GM12878 (cell line): ENCODE data around the gene MBNL3. TPM values are rescaled to one million over a fixed set of nuclear protein-coding genes. Genes with fewer than 3 reads are reported as not detected.

Experiments used
- ATAC-seq: fragments of 200-7000 bp; cut with Tn5 transposase; 3 replicates; pipeline ENCODE4 v1.9.1; 2020; ENCODE audit warnings: mild to moderate bottlenecking, moderate library complexity
- BruUV-seq: library from RNA; stranded (reverse); fragments of 400-500 nt; replicated peaks from 2 replicates; lab custom pipeline; 2021; lab: Mats Ljungman, UMichigan
- CTCF ChIA-PET: fragments of 300-600 bp; sonication (Branson Sonifier 250); formaldehyde crosslinking; extraction: SDS; loops from one replicate; lab custom pipeline; 2021; ENCODE audit warnings: inconsistent platforms; lab: Yijun Ruan, JAX
- POLR2A ChIA-PET: fragments of 350-600 bp; formaldehyde crosslinking; extraction: SDS; loops from one replicate; lab custom pipeline; 2021; ENCODE audit warnings: inconsistent platforms; lab: Charles Lee
- RAD21 ChIA-PET: fragments of 300-600 bp; sonication (Branson Sonifier 250); formaldehyde crosslinking; loops from one replicate; lab custom pipeline; 2023; ENCODE audit warnings: antibody characterized with exemption; ENCODE audit not compliant: unreplicated experiment; lab: Charles Lee
- SMC1A ChIA-PET: fragments of 300-600 bp; sonication (Branson Sonifier 250); formaldehyde crosslinking; loops from one replicate; lab custom pipeline; 2023; ENCODE audit not compliant: unreplicated experiment, uncharacterized antibody; lab: Charles Lee
- DNase-seq: peaks from one replicate; pipeline ENCODE4 v3.0.0-alpha.2; 2011; ENCODE audit warnings: low read depth, low spot score
- FAIRE-seq: peaks from 3 replicates; lab custom pipeline; 2011; peaks lifted over from hg19 to GRCh38; lab: Jason Lieb, UNC
- H2AFZ ChIP-seq: 2 replicates; pipeline ENCODE4 v1.6.0; 2011; ENCODE audit warnings: low read depth, low read length, control low read depth; ENCODE audit not compliant: control insufficient read depth
- H3K27ac ChIP-seq: 2 replicates; pipeline ENCODE4 v1.5.1; 2011; ENCODE audit warnings: control low read depth; ENCODE audit not compliant: control insufficient read depth, insufficient read depth
- H3K27me3 ChIP-seq, 2 experiments: replicated peaks in 1 of 2; 2 replicates each; pipeline versions ENCODE4 v1.6.0 to v1.6.1; 2011; ENCODE audit warnings: low read length in 1 of 2; ENCODE audit not compliant: control insufficient read depth in 2 of 2, insufficient read depth in 2 of 2
- H3K36me3 ChIP-seq, 2 experiments: 2 replicates each; pipeline ENCODE4 v1.5.1; 2011; ENCODE audit warnings: low read length in 1 of 2; ENCODE audit not compliant: control insufficient read depth in 2 of 2, insufficient read depth in 2 of 2
- H3K4me1 ChIP-seq: 2 replicates; pipeline ENCODE4 v1.6.1; 2011; ENCODE audit warnings: mild to moderate bottlenecking, low read length, moderate library complexity, mixed read lengths; ENCODE audit not compliant: control insufficient read depth, insufficient read depth
- H3K4me2 ChIP-seq: 2 replicates; pipeline ENCODE4 v1.6.0; 2011; ENCODE audit warnings: control low read depth; ENCODE audit not compliant: control insufficient read depth, insufficient read depth
- H3K4me3 ChIP-seq: fragments of 200-600 bp; sonication (generic); 2 replicates; pipeline ENCODE4 v1.5.1; 2016
- H3K79me2 ChIP-seq: 2 replicates; pipeline ENCODE4 v1.6.0; 2011; ENCODE audit warnings: low read length; ENCODE audit not compliant: control insufficient read depth, insufficient read depth
- H3K9ac ChIP-seq: 2 replicates; pipeline ENCODE4 v1.8.0; 2011; ENCODE audit warnings: low read length, control low read depth, mixed read lengths; ENCODE audit not compliant: control insufficient read depth, insufficient read depth
- H3K9me3 ChIP-seq: replicated peaks from 3 replicates; pipeline ENCODE4 v1.5.1; 2011; ENCODE audit warnings: mild to moderate bottlenecking, low read length; ENCODE audit not compliant: control insufficient read depth, insufficient read depth
- H4K20me1 ChIP-seq: 2 replicates; pipeline ENCODE4 v1.6.0; 2011; ENCODE audit not compliant: control insufficient read depth, insufficient read depth
- ASH2L ChIP-seq: fragments of 300-600, 200-600 bp; sonication (generic); IDR thresholded peaks from 2 replicates; pipeline ENCODE4 v1.6.1; 2017; ENCODE audit warnings: low read depth, mild to moderate bottlenecking, borderline replicate concordance
- EED ChIP-seq: sonication (generic); IDR thresholded peaks from 2 replicates; pipeline ENCODE4 v1.6.1; 2016; ENCODE audit warnings: antibody characterized with exemption, low read depth
- GATAD2B ChIP-seq: fragments of 450-650 bp; conservative IDR thresholded peaks from 2 replicates; pipeline ENCODE4 v1.6.1; 2017; ENCODE audit warnings: low read depth, mild to moderate bottlenecking, moderate library complexity
- NFXL1 ChIP-seq: fragments of 450-650 bp; IDR thresholded peaks from 2 replicates; pipeline ENCODE4 v1.6.1; 2017; ENCODE audit warnings: antibody characterized with exemption, mild to moderate bottlenecking, borderline replicate concordance
- NFYB ChIP-seq: IDR thresholded peaks from 2 replicates; pipeline ENCODE4 v1.6.1; 2011; ENCODE audit warnings: low read depth, mild to moderate bottlenecking, low read length, improper control_type of control experiment, moderate library complexity; ENCODE audit not compliant: insufficient read depth
- NR2C2 ChIP-seq: IDR thresholded peaks from 2 replicates; pipeline ENCODE4 v1.6.1; 2011; ENCODE audit warnings: borderline replicate concordance, low read depth; ENCODE audit not compliant: control insufficient read depth, insufficient read length
- SRF ChIP-seq, 2 experiments: IDR thresholded peaks; 2 replicates each; pipeline ENCODE4 v1.6.1; 2011; ENCODE audit warnings: low read depth in 2 of 2, low read length in 2 of 2, mild to moderate bottlenecking in 1 of 2, moderate library complexity in 1 of 2
- TAF1 ChIP-seq: IDR thresholded peaks from 2 replicates; pipeline ENCODE4 v1.6.1; 2011; ENCODE audit warnings: mild to moderate bottlenecking, low read depth, low read length, borderline replicate concordance
- TCF12 ChIP-seq: IDR thresholded peaks from 2 replicates; pipeline ENCODE4 v1.6.1; 2011; ENCODE audit warnings: low read depth, mild to moderate bottlenecking, low read length
- ZNF384 ChIP-seq: IDR thresholded peaks from 2 replicates; pipeline ENCODE4 v1.6.1; 2012; ENCODE audit warnings: low read depth, mild to moderate bottlenecking, low read length, improper control_type of control experiment, borderline replicate concordance
- WGBS: methylation state at CpG from one replicate; pipeline ENCODE4 v1.1.6; 2016; ENCODE audit warnings: low lambda C conversion rate; ENCODE audit not compliant: insufficient replicate concordance, insufficient coverage; ENCODE audit errors: missing lambda C conversion rate; 5-methylcytosine and 5-hydroxymethylcytosine counted together
- in situ Hi-C: fragments of 300-500 bp; cut with MboI; formaldehyde crosslinking; loops from 9 replicates; pipeline ENCODE4 v1.14.3; 2018; ENCODE audit warnings: mixed read lengths
- intact Hi-C: fragments of 100-400 bp; cut with micrococcal nuclease; formaldehyde crosslinking; loops from one replicate; pipeline ENCODE4 v1.14.2; 2022; ENCODE audit not compliant: unreplicated experiment
- polyA plus RNA-seq, 11 experiments: library from polyadenylated mRNA; depleted of rRNA in 4 of 11; unstranded in 6 of 11; stranded (reverse) in 5 of 11; fragments of >200 nt; fragmentation: Nextera tagmentation in 4 of 11; fragmentation: Illumina TruSeq in 1 of 11; extraction: Ambion mirVana in 4 of 11; extraction: Trizol in 1 of 11; gene quantifications; 1 replicate in 1 of 11; 2 replicates in 10 of 11; pipeline versions ENCODE4 v1.2.1 to v1.2.3, GENCODE V29; 2011 to 2016; ENCODE audit warnings: inconsistent platforms in 2 of 11, missing spikeins in 2 of 11, low read depth in 1 of 11
- total RNA-seq, 4 experiments: library from RNA; depleted of rRNA in 3 of 4; stranded (reverse); fragments of >200 nt in 3 of 4; fragmentation: Illumina TruSeq in 1 of 4; extraction: Trizol in 1 of 4; gene quantifications; 2 replicates each; pipeline versions ENCODE4 v1.2.1 to v1.2.3, GENCODE V29; 2013 to 2021
- TF ChIP-seq, protein P1 (sequence below): fragments of 450-650 bp; formaldehyde crosslinking; IDR thresholded peaks from 2 replicates; pipeline ENCODE4 v1.5.0; 2022; ENCODE audit warnings: mild to moderate bottlenecking, missing genetic modification characterization
- TF ChIP-seq, protein P2 (sequence below): IDR thresholded peaks from 2 replicates; pipeline ENCODE4 v1.6.1; 2012; ENCODE audit warnings: low read depth, low read length, improper control_type of control experiment
- TF ChIP-seq, protein P3 (sequence below): IDR thresholded peaks from 2 replicates; pipeline ENCODE4 v1.6.1; 2011; ENCODE audit warnings: low read depth, mild to moderate bottlenecking, low read length, moderate library complexity, borderline replicate concordance; ENCODE audit errors: extremely low read depth

Gene MBNL3
- total and polyA plus RNA-seq, 10 of the 15 experiments (the other 5 are each of a cell fraction or from before 2014, with no cell fraction given): 3.4 to 33.1 (median 12.6) TPM

DNA sequence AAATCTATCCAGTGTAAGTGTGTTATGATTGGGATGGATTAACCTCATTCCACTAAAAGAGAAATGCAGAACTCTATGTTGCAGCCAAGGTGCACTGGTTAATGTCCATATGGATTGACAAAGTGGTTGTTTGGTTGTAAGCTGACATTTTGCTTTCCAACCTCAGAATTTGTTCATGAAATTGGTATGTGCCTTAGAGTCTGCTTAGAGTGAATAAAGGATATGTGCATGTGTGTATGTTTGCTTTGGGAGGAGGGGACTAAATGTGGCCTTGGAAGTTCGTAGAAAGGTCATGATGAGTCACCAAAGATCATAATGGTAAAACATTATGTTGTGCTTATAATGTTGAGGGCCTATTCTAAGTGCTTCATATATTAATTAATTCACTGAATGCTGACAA is 44.1 kb upstream of the MBNL3 start:
- no peaks in the 10 kb centered on the region for H3K9me3 ChIP-seq
- H3K4me2 ChIP-seq: no peak overlapping the region
- no peak overlapping the region for H2AFZ ChIP-seq
- WGBS: 0% methylated on average over 1 of the region's 1 CpG
- ChIA-PET CTCF (no interaction called here), RAD21 (no interaction called here), SMC1A (interaction anchor here (0.7 kb wide), 1 partner anchor 10 kb away, joined by 3 read pairs; no protein-coding TSS in a partner anchor), POLR2A (no interaction called here)
- intact Hi-C loops (no loop called here), in situ Hi-C loops (no loop called here)
- no peak overlapping the region for H3K27ac ChIP-seq
- FAIRE-seq: peak; percentile 13
- H3K4me3 ChIP-seq: no peak overlapping the region
- ATAC-seq: no peak
- no peaks in the 10 kb centered on the region for H3K27me3 ChIP-seq
- no peak overlapping the region for H3K9ac ChIP-seq
- DNase-seq: no peak
- H4K20me1 ChIP-seq: no peaks in the 10 kb centered on the region
- H3K4me1 ChIP-seq: no peaks in the 10 kb centered on the region
- BruUV-seq: no TSS peak
- no peaks in the 10 kb centered on the region for H3K36me3 ChIP-seq
- no peak for TF ChIP-seq GATAD2B
- TF ChIP-seq NR2C2: no peak
- TF ChIP-seq SRF (IDR thresholded peaks at IDR 0.05; ENCODE audit: low read depth in 2 of 2, low read length in 2 of 2): no peak
- no peaks in the 10 kb centered on the region for H3K79me2 ChIP-seq

DNA sequence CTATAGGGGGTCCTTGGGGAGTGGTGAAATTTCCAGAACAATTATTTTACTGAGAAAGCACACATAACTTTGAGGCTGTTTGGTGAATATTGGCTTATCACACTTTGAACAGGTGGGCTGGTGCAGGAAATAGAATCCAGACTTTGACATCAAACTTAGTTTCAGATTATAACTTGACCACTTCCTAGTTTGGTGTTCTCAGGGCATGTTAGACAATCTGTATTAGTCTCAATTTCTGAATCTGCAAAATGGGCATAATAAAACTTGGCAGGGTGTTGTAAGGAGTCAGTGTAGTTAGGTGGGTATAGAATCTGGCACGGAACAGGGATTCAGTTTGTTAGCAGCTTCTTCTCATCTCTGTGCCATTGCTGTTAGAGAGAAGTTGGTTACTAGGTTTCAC is 43.3 kb upstream of the MBNL3 start:
- Histone ChIP-seq H3K27me3 (no peaks in the 10 kb centered on the region), H3K4me2 (no peak overlapping the region), H3K4me1 (no peaks in the 10 kb centered on the region), H4K20me1 (no peaks in the 10 kb centered on the region), H3K36me3 (no peaks in the 10 kb centered on the region), H3K9ac (no peak overlapping the region), H3K27ac (no peak overlapping the region), H3K4me3 (no peak overlapping the region), H3K79me2 (no peaks in the 10 kb centered on the region), H2AFZ (no peak overlapping the region), H3K9me3 (no peaks in the 10 kb centered on the region)
- no TSS peak for BruUV-seq
- FAIRE-seq (no peak), DNase-seq (no peak), ATAC-seq (peak; percentile 32; the same call in 1 of the 3 replicates)
- intact Hi-C loops (no loop called here), in situ Hi-C loops (no loop called here)
- ChIA-PET SMC1A (no interaction called here), POLR2A (no interaction called here), CTCF (no interaction called here), RAD21 (no interaction called here)
- 0% methylated on average over 1 of the region's 1 CpG for WGBS
- no peak for TF ChIP-seq EED
- TF ChIP-seq NFXL1: no peak
- no peak for TF ChIP-seq TAF1
- TF ChIP-seq, protein P1, sequence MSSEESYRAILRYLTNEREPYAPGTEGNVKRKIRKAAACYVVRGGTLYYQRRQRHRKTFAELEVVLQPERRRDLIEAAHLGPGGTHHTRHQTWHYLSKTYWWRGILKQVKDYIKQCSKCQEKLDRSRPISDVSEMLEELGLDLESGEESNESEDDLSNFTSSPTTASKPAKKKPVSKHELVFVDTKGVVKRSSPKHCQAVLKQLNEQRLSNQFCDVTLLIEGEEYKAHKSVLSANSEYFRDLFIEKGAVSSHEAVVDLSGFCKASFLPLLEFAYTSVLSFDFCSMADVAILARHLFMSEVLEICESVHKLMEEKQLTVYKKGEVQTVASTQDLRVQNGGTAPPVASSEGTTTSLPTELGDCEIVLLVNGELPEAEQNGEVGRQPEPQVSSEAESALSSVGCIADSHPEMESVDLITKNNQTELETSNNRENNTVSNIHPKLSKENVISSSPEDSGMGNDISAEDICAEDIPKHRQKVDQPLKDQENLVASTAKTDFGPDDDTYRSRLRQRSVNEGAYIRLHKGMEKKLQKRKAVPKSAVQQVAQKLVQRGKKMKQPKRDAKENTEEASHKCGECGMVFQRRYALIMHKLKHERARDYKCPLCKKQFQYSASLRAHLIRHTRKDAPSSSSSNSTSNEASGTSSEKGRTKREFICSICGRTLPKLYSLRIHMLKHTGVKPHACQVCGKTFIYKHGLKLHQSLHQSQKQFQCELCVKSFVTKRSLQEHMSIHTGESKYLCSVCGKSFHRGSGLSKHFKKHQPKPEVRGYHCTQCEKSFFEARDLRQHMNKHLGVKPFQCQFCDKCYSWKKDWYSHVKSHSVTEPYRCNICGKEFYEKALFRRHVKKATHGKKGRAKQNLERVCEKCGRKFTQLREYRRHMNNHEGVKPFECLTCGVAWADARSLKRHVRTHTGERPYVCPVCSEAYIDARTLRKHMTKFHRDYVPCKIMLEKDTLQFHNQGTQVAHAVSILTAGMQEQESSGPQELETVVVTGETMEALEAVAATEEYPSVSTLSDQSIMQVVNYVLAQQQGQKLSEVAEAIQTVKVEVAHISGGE: no peak
- TF ChIP-seq ASH2L: no peak
- TF ChIP-seq NFYB: no peak
- TF ChIP-seq, protein P2, sequence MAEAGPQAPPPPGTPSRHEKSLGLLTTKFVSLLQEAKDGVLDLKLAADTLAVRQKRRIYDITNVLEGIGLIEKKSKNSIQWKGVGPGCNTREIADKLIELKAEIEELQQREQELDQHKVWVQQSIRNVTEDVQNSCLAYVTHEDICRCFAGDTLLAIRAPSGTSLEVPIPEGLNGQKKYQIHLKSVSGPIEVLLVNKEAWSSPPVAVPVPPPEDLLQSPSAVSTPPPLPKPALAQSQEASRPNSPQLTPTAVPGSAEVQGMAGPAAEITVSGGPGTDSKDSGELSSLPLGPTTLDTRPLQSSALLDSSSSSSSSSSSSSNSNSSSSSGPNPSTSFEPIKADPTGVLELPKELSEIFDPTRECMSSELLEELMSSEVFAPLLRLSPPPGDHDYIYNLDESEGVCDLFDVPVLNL: no peak
- TF ChIP-seq, protein P3, sequence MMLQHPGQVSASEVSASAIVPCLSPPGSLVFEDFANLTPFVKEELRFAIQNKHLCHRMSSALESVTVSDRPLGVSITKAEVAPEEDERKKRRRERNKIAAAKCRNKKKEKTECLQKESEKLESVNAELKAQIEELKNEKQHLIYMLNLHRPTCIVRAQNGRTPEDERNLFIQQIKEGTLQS: no peak
- no peak for TF ChIP-seq TCF12
- TF ChIP-seq ZNF384: no peak
